SK-N-SH (cell line): Measurements from ENCODE around the gene PDE4D. TPM values are rescaled to one million over a fixed set of nuclear protein-coding genes. Genes with fewer than 3 reads are reported as not detected.

Experiments
- CTCF ChIA-PET: fragments of 300-600, 350-600 bp; formaldehyde crosslinking; extraction: SDS; loops from one replicate; lab custom pipeline; 2021; lab: Yijun Ruan, JAX
- POLR2A ChIA-PET: fragments of 350-600 bp; sonication (Branson Sonifier 250); formaldehyde crosslinking; extraction: SDS; loops from one replicate; lab custom pipeline; 2020; ENCODE audit warnings: antibody characterized with exemption, inconsistent platforms; lab: Yijun Ruan, JAX
- DNase-seq: peaks from one replicate; pipeline ENCODE4 v3.0.0; 2012
- H2AFZ ChIP-seq: fragments of 200-600 bp; sonication (generic); 2 replicates; pipeline ENCODE4 v1.8.1; 2016; ENCODE audit warnings: antibody characterized with exemption, mild to moderate bottlenecking, low read depth
- H3F3A ChIP-seq: fragments of 200-600 bp; sonication (generic); replicated peaks from 2 replicates; pipeline ENCODE3; 2016; ENCODE audit warnings: antibody characterized with exemption, mild to moderate bottlenecking; ENCODE audit not compliant: insufficient read depth
- H3K27ac ChIP-seq, 2 experiments: fragments of 200-500 bp in 1 of 2; fragments of 200-600 bp in 1 of 2; sonication (Bioruptor generic) in 1 of 2; sonication (generic), shearing (Covaris generic) in 1 of 2; 2 replicates each; pipeline versions ENCODE4 v1.5.1 to v1.6.1; 2014 to 2016; ENCODE audit warnings: low read depth in 2 of 2, inconsistent platforms in 1 of 2, low read length in 1 of 2, mild to moderate bottlenecking in 1 of 2, mixed read lengths in 1 of 2
- H3K27me3 ChIP-seq: fragments of 200-600 bp; sonication (generic), shearing (Covaris generic); 2 replicates; pipeline ENCODE4 v1.6.1; 2016; ENCODE audit warnings: mixed run types; ENCODE audit not compliant: insufficient read depth
- H3K36me3 ChIP-seq, 2 experiments: fragments of 200-500 bp in 1 of 2; fragments of 200-600 bp in 1 of 2; sonication (Bioruptor generic) in 1 of 2; sonication (generic) in 1 of 2; replicated peaks in 1 of 2; 2 replicates each; pipeline versions ENCODE3 to v1.5.1; 2014 to 2016; ENCODE audit warnings: low read length in 1 of 2, mild to moderate bottlenecking in 1 of 2; ENCODE audit not compliant: insufficient read depth in 2 of 2, control insufficient read depth in 1 of 2
- H3K4me1 ChIP-seq, 2 experiments: fragments of 200-500 bp in 1 of 2; fragments of 200-600 bp in 1 of 2; sonication (Bioruptor generic) in 1 of 2; sonication (generic), shearing (Covaris generic) in 1 of 2; 2 replicates each; pipeline versions ENCODE4 v1.5.1 to v1.6.1; 2014 to 2016; ENCODE audit warnings: low read depth in 1 of 2, low read length in 1 of 2, mixed run types in 1 of 2; ENCODE audit not compliant: insufficient read depth in 2 of 2, control insufficient read depth in 1 of 2
- H3K4me2 ChIP-seq: fragments of 200-600 bp; sonication (generic), shearing (Covaris generic); 2 replicates; pipeline ENCODE4 v1.6.1; 2017; ENCODE audit warnings: mixed run types
- H3K4me3 ChIP-seq, 2 experiments: fragments of 200-500 bp in 1 of 2; fragments of 200-600 bp in 1 of 2; sonication (Bioruptor generic) in 1 of 2; sonication (generic), shearing (Covaris generic) in 1 of 2; 2 replicates each; pipeline versions ENCODE4 v1.5.1 to v1.8.1; 2014 to 2016; ENCODE audit warnings: low read depth in 2 of 2, inconsistent platforms in 1 of 2, low read length in 1 of 2, mild to moderate bottlenecking in 1 of 2, mixed read lengths in 1 of 2, moderate library complexity in 1 of 2
- H3K79me2 ChIP-seq: fragments of 200-600 bp; sonication (generic); 2 replicates; pipeline ENCODE4 v1.8.1; 2017; ENCODE audit warnings: mild to moderate bottlenecking; ENCODE audit not compliant: insufficient read depth
- H3K9ac ChIP-seq: fragments of 200-600 bp; sonication (generic); 2 replicates; pipeline ENCODE4 v1.6.1; 2017; ENCODE audit warnings: mixed run types
- H3K9me2 ChIP-seq: fragments of 200-600 bp; sonication (generic); 2 replicates; pipeline ENCODE4 v1.6.1; 2017; ENCODE audit warnings: mixed run types
- H3K9me3 ChIP-seq: fragments of 200-600 bp; sonication (generic); 2 replicates; pipeline ENCODE4 v1.6.1; 2017; ENCODE audit warnings: mixed run types, mild to moderate bottlenecking, moderate library complexity
- H4K20me1 ChIP-seq: fragments of 200-600 bp; sonication (generic); 2 replicates; pipeline ENCODE4 v1.6.1; 2017; ENCODE audit warnings: mild to moderate bottlenecking, mixed run types; ENCODE audit not compliant: insufficient read depth
- CHD2 ChIP-seq: fragments of 150-350 bp; IDR thresholded peaks from 2 replicates; pipeline ENCODE4 v1.6.1; 2018; ENCODE audit warnings: low read length; ENCODE audit not compliant: partially characterized antibody
- ELF1 ChIP-seq: IDR thresholded peaks from 2 replicates; pipeline ENCODE4 v1.4.0; 2012
- EP300 ChIP-seq, 2 experiments: IDR thresholded peaks; 2 replicates each; pipeline versions ENCODE4 v1.4.0 to v1.6.1; 2012; ENCODE audit warnings: borderline replicate concordance in 1 of 2, low read depth in 1 of 2, low read length in 1 of 2
- FOXM1 ChIP-seq: IDR thresholded peaks from 2 replicates; pipeline ENCODE4 v1.4.0; 2012; ENCODE audit warnings: low read depth, mild to moderate bottlenecking
- GATA2 ChIP-seq: sonication (generic); formaldehyde crosslinking; IDR thresholded peaks from 2 replicates; pipeline ENCODE4 v1.5.0; 2020; ENCODE audit warnings: mild to moderate bottlenecking, missing genetic modification reagents
- JUND ChIP-seq: IDR thresholded peaks from 2 replicates; pipeline ENCODE4 v1.4.0; 2012
- REST ChIP-seq: IDR thresholded peaks from 2 replicates; pipeline ENCODE4 v1.6.1; 2012; ENCODE audit warnings: mild to moderate bottlenecking, low read depth, low read length, moderate library complexity
- TCF12 ChIP-seq: IDR thresholded peaks from 2 replicates; pipeline ENCODE4 v1.4.0; 2012
- WGBS: methylation state at CpG from one replicate; pipeline ENCODE4 v1.1.6; 2017; ENCODE audit warnings: low lambda C conversion rate; 5-methylcytosine and 5-hydroxymethylcytosine counted together
- polyA plus RNA-seq, 3 experiments: library from polyadenylated mRNA; depleted of rRNA; stranded (reverse); fragments of >200 nt; gene quantifications; 2 replicates each; pipeline ENCODE4 v1.2.3, GENCODE V29; 2012

Gene PDE4D
- polyA plus RNA-seq, 1 of the 3 experiments (the other 2 are of a cell fraction) = 2.4 TPM

DNA sequence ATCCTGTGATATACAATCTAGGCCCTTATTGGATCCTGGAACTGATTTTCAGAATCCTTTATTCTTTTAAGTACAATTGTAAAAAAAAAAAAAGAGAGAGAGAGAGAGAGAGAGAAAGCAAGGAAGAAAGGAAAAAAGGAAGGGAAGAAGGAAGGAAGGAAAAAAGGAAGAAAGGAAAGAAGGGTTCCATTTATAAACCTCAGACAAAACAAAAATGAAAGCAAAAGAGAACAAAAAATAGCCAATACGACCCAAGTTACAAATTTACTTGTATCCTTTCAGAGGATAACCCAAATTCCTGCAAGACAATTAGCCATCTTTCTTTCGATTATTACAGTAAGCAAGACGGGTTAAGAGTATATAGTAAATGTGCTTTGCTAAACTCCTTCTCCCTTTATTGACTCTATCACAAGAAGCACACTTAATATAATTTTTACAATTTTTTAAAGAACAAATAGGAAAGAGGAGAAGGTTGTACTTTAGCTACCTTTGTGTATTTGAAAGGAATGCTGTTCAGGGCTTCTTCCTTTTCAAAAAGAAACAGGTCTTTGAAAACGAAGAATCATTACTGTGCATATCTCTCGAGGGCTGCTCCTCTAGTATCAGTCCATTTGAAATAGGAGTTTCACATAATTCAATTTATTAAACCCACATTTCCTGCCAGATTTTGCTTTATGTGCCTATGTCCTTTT, 767.4 kb downstream of the PDE4D start:
- Histone ChIP-seq H3K4me3 (peak overlapping the region; percentile 42 to 46), H3K27ac (peak overlapping the region; percentile 91 to 99), H3K4me2 (peak overlapping the region; percentile 79), H4K20me1 (no peaks in the 10 kb centered on the region), H3F3A (no peaks in the 10 kb centered on the region), H3K9me3 (no peaks in the 10 kb centered on the region), H3K36me3 (no peaks in the 10 kb centered on the region), H3K9me2 (no peaks in the 10 kb centered on the region), H3K9ac (peak overlapping the region; percentile 56), H3K27me3 (no peaks in the 10 kb centered on the region), H3K79me2 (no peaks in the 10 kb centered on the region), H2AFZ (peak overlapping the region; percentile 83), H3K4me1 (peaks cover 17 to 33% of the 10 kb centered on the region in 2 experiments; a peak in 3 of 4 replicates)
- WGBS = 4% methylated on average over 5 of the region's 5 CpGs
- peak; percentile 17 for TF ChIP-seq CHD2
- no peak for TF ChIP-seq GATA2 (CRISPR knock-in tag)
- TF ChIP-seq EP300 (IDR thresholded peaks at IDR 0.05; ENCODE audit: borderline replicate concordance in 1 of 2, low read depth in 1 of 2, low read length in 1 of 2) = peak in 1 of 2 experiments; percentile 33; a peak in 1 of 4 replicates
- DNase-seq = no peak
- ChIA-PET POLR2A (interaction anchor here (1.7 kb wide), 1 partner anchor 91 kb away, joined by 3 read pairs; no protein-coding TSS in a partner anchor), CTCF (interaction anchor here (0.7 to 4.8 kb wide), 7 partner anchors 38 to 674 kb away, joined by 3 to 31 read pairs (median 3); no protein-coding TSS in a partner anchor)

- peak overlapping the region; percentile 56; the same call in 1 of the 2 replicates for H3K9ac ChIP-seq
- no peaks in the 10 kb centered on the region for H4K20me1 ChIP-seq
- H3K27me3 ChIP-seq = no peaks in the 10 kb centered on the region
- TF ChIP-seq FOXM1 = no peak
- no peak for TF ChIP-seq ELF1
- no peak for TF ChIP-seq JUND
- peak; percentile 7; the same call in 1 of the 2 replicates for TF ChIP-seq REST
- TF ChIP-seq TCF12 = 0 out of 2 replicates have a peak, but pooled peaks have one; percentile 5
- peak overlapping the region; percentile 83 for H2AFZ ChIP-seq
- 31% methylated on average over 9 of the region's 9 CpGs for WGBS
- H3K27ac ChIP-seq = peak overlapping the region; percentile 91 to 99
- H3K4me3 ChIP-seq = no peak overlapping the region; a peak in 2 of 4 replicates
- H3K9me3 ChIP-seq = no peaks in the 10 kb centered on the region
- H3K4me2 ChIP-seq = peak overlapping the region; percentile 79
- CTCF ChIA-PET = interaction anchor here (0.8 to 2.4 kb wide), 8 partner anchors 15 to 239 kb away, joined by 3 to 12 read pairs (median 4); no protein-coding TSS in a partner anchor
- H3K36me3 ChIP-seq = no peaks in the 10 kb centered on the region
- H3K4me1 ChIP-seq = peaks cover 17 to 33% of the 10 kb centered on the region in 2 experiments; a peak in 3 of 4 replicates
- POLR2A ChIA-PET = interaction anchor here (1.0 kb wide), 1 partner anchor 98 kb away, joined by 3 read pairs; no protein-coding TSS in a partner anchor
- no peaks in the 10 kb centered on the region for H3F3A ChIP-seq
- no peaks in the 10 kb centered on the region for H3K9me2 ChIP-seq
- no peaks in the 10 kb centered on the region for H3K79me2 ChIP-seq
- no peak for DNase-seq
These were observed 768.2 kb downstream of the PDE4D start for GRCh38 chr5:59125011-59125961.
